Activated CD4-positive, alpha-beta T cell treated with anti-CD3 and anti-CD28 coated beads, Interleukin-2, amount 10 ng/mL, durations not matched to agents 7 days and 5 days (primary cell): Measurements from ENCODE around the gene PDCD1. TPM values are rescaled to one million over a fixed set of nuclear protein-coding genes. Genes with fewer than 3 reads are reported as not detected.

Source experiments
- CTCF ChIA-PET: fragments of 350-600 bp; sonication (Branson Sonifier 250); formaldehyde crosslinking; loops from one replicate; lab custom pipeline; 2021; ENCODE audit warnings: antibody characterized with exemption; lab: Charles Lee
- POLR2A ChIA-PET: fragments of 350-600 bp; sonication (Branson Sonifier 250); formaldehyde crosslinking; loops from one replicate; lab custom pipeline; 2021; ENCODE audit warnings: antibody characterized with exemption; lab: Charles Lee
- DNase-seq: peaks from one replicate; pipeline ENCODE4 v3.0.0-alpha.2; 2020
- H3K27ac Mint-ChIP-seq: one replicate; pipeline ENCODE4 v1.8.0; 2021; ENCODE audit warnings: mild to moderate bottlenecking, moderate library complexity, mixed read lengths
- H3K27me3 Mint-ChIP-seq: one replicate; pipeline ENCODE4 v1.8.0; 2021; ENCODE audit warnings: mixed read lengths
- H3K36me3 Mint-ChIP-seq: one replicate; pipeline ENCODE4 v1.8.0; 2021; ENCODE audit warnings: low read depth, mixed read lengths
- H3K4me1 Mint-ChIP-seq: one replicate; pipeline ENCODE4 v1.8.0; 2021; ENCODE audit warnings: mixed read lengths
- H3K4me3 Mint-ChIP-seq: one replicate; pipeline ENCODE4 v1.8.0; 2021; ENCODE audit warnings: mild to moderate bottlenecking, moderate library complexity, mixed read lengths
- H3K9me3 Mint-ChIP-seq: one replicate; pipeline ENCODE4 v1.8.0; 2021; ENCODE audit warnings: mixed read lengths
- total RNA-seq, 2 experiments: library from RNA; stranded (reverse); gene quantifications; one replicate each; pipeline ENCODE4 v1.2.3, GENCODE V29; 2021

Gene PDCD1
- total RNA-seq, 2 experiments from 2014 or later: 4.7 to 4.9 TPM

- Mint-ChIP-seq H3K4me3 (no peak overlapping the region), H3K27me3 (no peaks in the 10 kb centered on the region), H3K36me3 (no peaks in the 10 kb centered on the region), H3K27ac (no peak overlapping the region), H3K4me1 (peaks cover 16% of the 10 kb centered on the region), H3K9me3 (no peaks in the 10 kb centered on the region)
- CTCF ChIA-PET: no interaction called here
- no peak for DNase-seq
- POLR2A ChIA-PET: no interaction called here
Observed at GRCh38 chr2:241855245-241855887, 3.3 kb downstream of the PDCD1 start.

GRCh38 chr2:241854342-241855244 lies 4.1 kb downstream of the PDCD1 start:
- no peaks in the 10 kb centered on the region for H3K27me3 Mint-ChIP-seq
- ChIA-PET CTCF (no interaction called here), POLR2A (no interaction called here)
- no peak overlapping the region for H3K27ac Mint-ChIP-seq
- no peak for DNase-seq
- H3K4me3 Mint-ChIP-seq: no peak overlapping the region
- peaks cover 9% of the 10 kb centered on the region for H3K4me1 Mint-ChIP-seq
- H3K36me3 Mint-ChIP-seq: no peaks in the 10 kb centered on the region
- H3K9me3 Mint-ChIP-seq: no peaks in the 10 kb centered on the region

GRCh38 chr2:241853651-241854341 lies 4.9 kb downstream of the PDCD1 start:
- no peaks in the 10 kb centered on the region for H3K9me3 Mint-ChIP-seq
- no peaks in the 10 kb centered on the region for H3K36me3 Mint-ChIP-seq
- H3K27me3 Mint-ChIP-seq: no peaks in the 10 kb centered on the region
- peaks cover 7% of the 10 kb centered on the region for H3K4me1 Mint-ChIP-seq
- POLR2A ChIA-PET: no interaction called here
- CTCF ChIA-PET: no interaction called here
- no peak overlapping the region for H3K4me3 Mint-ChIP-seq
- DNase-seq: no peak
- no peak overlapping the region for H3K27ac Mint-ChIP-seq

- H3K4me1 Mint-ChIP-seq: peaks cover 3% of the 10 kb centered on the region
- H3K9me3 Mint-ChIP-seq: no peaks in the 10 kb centered on the region
- H3K27me3 Mint-ChIP-seq: no peaks in the 10 kb centered on the region
- DNase-seq: no peak
- no peaks in the 10 kb centered on the region for H3K36me3 Mint-ChIP-seq
- no peak overlapping the region for H3K27ac Mint-ChIP-seq
- H3K4me3 Mint-ChIP-seq: no peak overlapping the region
- ChIA-PET POLR2A (no interaction called here), CTCF (no interaction called here)
Observed at GRCh38 chr2:241852981-241853631, 5.6 kb downstream of the PDCD1 start.

GRCh38 chr2:241852116-241852980 lies 6.3 kb downstream of the PDCD1 start:
- no peaks in the 10 kb centered on the region for H3K9me3 Mint-ChIP-seq
- CTCF ChIA-PET: no interaction called here
- no peaks in the 10 kb centered on the region for H3K36me3 Mint-ChIP-seq
- H3K27me3 Mint-ChIP-seq: no peaks in the 10 kb centered on the region
- no peak overlapping the region for H3K4me3 Mint-ChIP-seq
- H3K4me1 Mint-ChIP-seq: no peaks in the 10 kb centered on the region
- H3K27ac Mint-ChIP-seq: no peak overlapping the region
- POLR2A ChIA-PET: no interaction called here
- no peak for DNase-seq

GRCh38 chr2:241851325-241852115 lies 7.2 kb downstream of the PDCD1 start:
- ChIA-PET CTCF (no interaction called here), POLR2A (no interaction called here)
- Mint-ChIP-seq H3K36me3 (no peaks in the 10 kb centered on the region), H3K4me3 (no peak overlapping the region), H3K9me3 (no peaks in the 10 kb centered on the region), H3K4me1 (peaks cover 2% of the 10 kb centered on the region), H3K27me3 (no peaks in the 10 kb centered on the region), H3K27ac (no peak overlapping the region)
- DNase-seq: no peak

GRCh38 chr2:241850544-241851324 lies 8.0 kb downstream of the PDCD1 start:
- ChIA-PET POLR2A (no interaction called here), CTCF (no interaction called here)
- H3K4me3 Mint-ChIP-seq: no peak overlapping the region
- no peak overlapping the region for H3K27ac Mint-ChIP-seq
- peaks cover 9% of the 10 kb centered on the region for H3K4me1 Mint-ChIP-seq
- H3K27me3 Mint-ChIP-seq: no peaks in the 10 kb centered on the region
- no peak for DNase-seq
- H3K36me3 Mint-ChIP-seq: no peaks in the 10 kb centered on the region
- H3K9me3 Mint-ChIP-seq: no peaks in the 10 kb centered on the region

- H3K36me3 Mint-ChIP-seq: no peaks in the 10 kb centered on the region
- ChIA-PET CTCF (no interaction called here), POLR2A (no interaction called here)
- H3K4me1 Mint-ChIP-seq: peaks cover 17% of the 10 kb centered on the region
- H3K9me3 Mint-ChIP-seq: no peaks in the 10 kb centered on the region
- no peak for DNase-seq
- no peaks in the 10 kb centered on the region for H3K27me3 Mint-ChIP-seq
- no peak overlapping the region for H3K27ac Mint-ChIP-seq
- no peak overlapping the region for H3K4me3 Mint-ChIP-seq
Observed at GRCh38 chr2:241849616-241850543, 8.8 kb downstream of the PDCD1 start.

GRCh38 chr2:241848761-241849615 lies 9.7 kb downstream of the PDCD1 start:
- H3K4me1 Mint-ChIP-seq: peaks cover 24% of the 10 kb centered on the region
- no peaks in the 10 kb centered on the region for H3K9me3 Mint-ChIP-seq
- H3K36me3 Mint-ChIP-seq: no peaks in the 10 kb centered on the region
- ChIA-PET POLR2A (no interaction called here), CTCF (no interaction called here)
- H3K4me3 Mint-ChIP-seq: no peak overlapping the region
- no peak for DNase-seq
- no peak overlapping the region for H3K27ac Mint-ChIP-seq
- no peaks in the 10 kb centered on the region for H3K27me3 Mint-ChIP-seq

GRCh38 chr2:241846406-241846805 lies 12.3 kb downstream of the PDCD1 start:
- DNase-seq: no peak
- Mint-ChIP-seq H3K27ac (peak overlapping the region; percentile 63), H3K4me3 (no peak overlapping the region), H3K9me3 (no peaks in the 10 kb centered on the region), H3K27me3 (peaks cover 6% of the 10 kb centered on the region), H3K4me1 (peaks cover 33% of the 10 kb centered on the region), H3K36me3 (no peaks in the 10 kb centered on the region)
- POLR2A ChIA-PET: no interaction called here
- CTCF ChIA-PET: interaction anchor here (1.0 kb wide), 1 partner anchor 14 kb away, joined by 3 read pairs; no protein-coding TSS in a partner anchor
